ENCODE measurements around the gene MUC13.

MUC13 gene

GRCh38 chr3:124935794-124936542 lies 1.4 kb upstream of the MUC13 start:
- Mint-ChIP-seq H3K27me3 (peaks cover 17 to 35% of the 10 kb centered on the region in 2 donors), H3K36me3 (ENCODE audit: insufficient read depth) (no peaks in the 10 kb centered on the region), H3K4me1 (ENCODE audit: low read depth in 2 of 2) (no peaks in the 10 kb centered on the region), H3K27ac (no peak overlapping the region), H3K4me3 (no peak overlapping the region), H3K9me3 (no peaks in the 10 kb centered on the region)
- DNase-seq: no peak
- ATAC-seq (replicated peaks): no peak

- no peaks in the 10 kb centered on the region for H3K4me1 Mint-ChIP-seq (ENCODE audit: low read depth in 2 of 2)
- no peak for ATAC-seq (replicated peaks)
- no peak for DNase-seq
- no peak overlapping the region for H3K27ac Mint-ChIP-seq
- no peaks in the 10 kb centered on the region for H3K9me3 Mint-ChIP-seq
- H3K27me3 Mint-ChIP-seq: peaks cover 17 to 38% of the 10 kb centered on the region in 2 donors
- no peaks in the 10 kb centered on the region for H3K36me3 Mint-ChIP-seq (ENCODE audit: insufficient read depth)
- H3K4me3 Mint-ChIP-seq: no peak overlapping the region
These were observed 713 bp upstream of the MUC13 start for GRCh38 chr3:124935264-124935663.

GRCh38 chr3:124928333-124929202 lies 6.0 kb downstream of the MUC13 start:
- Mint-ChIP-seq H3K4me3 (no peak overlapping the region), H3K27ac (peak overlapping the region in 1 of 2 donors; percentile 57), H3K9me3 (no peaks in the 10 kb centered on the region), H3K4me1 (ENCODE audit: low read depth in 2 of 2) (peaks cover 2 to 4% of the 10 kb centered on the region in 2 donors), H3K27me3 (peaks cover 8 to 21% of the 10 kb centered on the region in 2 donors), H3K36me3 (ENCODE audit: insufficient read depth) (no peaks in the 10 kb centered on the region)
- peak; percentile 68 for ATAC-seq (replicated peaks)
- DNase-seq: peak; percentile 55 to 56 (median 56)

GRCh38 chr3:124927574-124928045 lies 6.9 kb downstream of the MUC13 start:
- DNase-seq (no peak), ATAC-seq (replicated peaks) (no peak)
- Mint-ChIP-seq H3K27me3 (peaks cover 6 to 19% of the 10 kb centered on the region in 2 donors), H3K4me3 (no peak overlapping the region), H3K27ac (no peak overlapping the region), H3K9me3 (no peaks in the 10 kb centered on the region), H3K4me1 (ENCODE audit: low read depth in 2 of 2) (peaks cover 2 to 4% of the 10 kb centered on the region in 2 donors), H3K36me3 (ENCODE audit: insufficient read depth) (no peaks in the 10 kb centered on the region)

- Mint-ChIP-seq H3K36me3 (ENCODE audit: insufficient read depth) (peaks cover 3% of the 10 kb centered on the region), H3K4me1 (ENCODE audit: low read depth in 2 of 2) (peaks cover 2 to 4% of the 10 kb centered on the region in 2 donors), H3K9me3 (no peaks in the 10 kb centered on the region), H3K27me3 (peaks cover 6 to 19% of the 10 kb centered on the region in 2 donors), H3K27ac (no peak overlapping the region), H3K4me3 (no peak overlapping the region)
- DNase-seq: no peak
- ATAC-seq (replicated peaks): no peak
These were observed 8.0 kb downstream of the MUC13 start for GRCh38 chr3:124926426-124927101.

- no peak for ATAC-seq (replicated peaks)
- peaks cover 2 to 4% of the 10 kb centered on the region in 2 donors for H3K4me1 Mint-ChIP-seq (ENCODE audit: low read depth in 2 of 2)
These were observed 9.8 kb downstream of the MUC13 start for GRCh38 chr3:124924741-124925140.

GRCh38 chr3:124923833-124924232 lies 10.7 kb downstream of the MUC13 start:
- Mint-ChIP-seq H3K9me3 (no peaks in the 10 kb centered on the region), H3K36me3 (ENCODE audit: insufficient read depth) (peaks cover 4% of the 10 kb centered on the region), H3K27me3 (peaks cover 8 to 25% of the 10 kb centered on the region in 2 donors), H3K27ac (no peak overlapping the region), H3K4me3 (no peak overlapping the region), H3K4me1 (ENCODE audit: low read depth in 2 of 2) (peaks cover 2 to 4% of the 10 kb centered on the region in 2 donors)
- ATAC-seq (replicated peaks) (no peak), DNase-seq (no peak)

More at GRCh38 chr3:124924741-124925140, 9.8 kb downstream of the MUC13 start:
- H3K4me3 Mint-ChIP-seq: no peak overlapping the region
- H3K27ac Mint-ChIP-seq: no peak overlapping the region
- no peak for DNase-seq
- peaks cover 4% of the 10 kb centered on the region for H3K36me3 Mint-ChIP-seq (ENCODE audit: insufficient read depth)
- no peaks in the 10 kb centered on the region for H3K9me3 Mint-ChIP-seq
- peaks cover 6 to 20% of the 10 kb centered on the region in 2 donors for H3K27me3 Mint-ChIP-seq

- no peak for ATAC-seq (replicated peaks)
- Mint-ChIP-seq H3K27ac (no peak overlapping the region), H3K36me3 (ENCODE audit: insufficient read depth) (peaks cover 6% of the 10 kb centered on the region), H3K4me1 (ENCODE audit: low read depth in 2 of 2) (no peaks in the 10 kb centered on the region), H3K4me3 (no peak overlapping the region), H3K27me3 (peaks cover 28 to 56% of the 10 kb centered on the region in 2 donors), H3K9me3 (no peaks in the 10 kb centered on the region)
- no peak for DNase-seq
These were observed 13.8 kb downstream of the MUC13 start for GRCh38 chr3:124920718-124921117.

GRCh38 chr3:124919756-124920155 lies 14.8 kb downstream of the MUC13 start:
- Mint-ChIP-seq H3K36me3 (ENCODE audit: insufficient read depth) (peaks cover 6% of the 10 kb centered on the region), H3K27ac (no peak overlapping the region), H3K9me3 (no peaks in the 10 kb centered on the region), H3K4me3 (no peak overlapping the region), H3K27me3 (peaks cover 23 to 66% of the 10 kb centered on the region in 2 donors), H3K4me1 (ENCODE audit: low read depth in 2 of 2) (no peaks in the 10 kb centered on the region)
- DNase-seq: no peak
- ATAC-seq (replicated peaks): no peak

GRCh38 chr3:124918524-124918923 lies 16.0 kb downstream of the MUC13 start:
- H3K27me3 Mint-ChIP-seq: peaks cover 23 to 68% of the 10 kb centered on the region in 2 donors

GRCh38 chr3:124916837-124917409 lies 17.6 kb downstream of the MUC13 start:
- Mint-ChIP-seq H3K9me3 (no peaks in the 10 kb centered on the region), H3K36me3 (ENCODE audit: insufficient read depth) (peaks cover 6% of the 10 kb centered on the region), H3K27ac (no peak overlapping the region), H3K27me3 (peaks cover 31 to 84% of the 10 kb centered on the region in 2 donors), H3K4me3 (no peak overlapping the region), H3K4me1 (ENCODE audit: low read depth in 2 of 2) (no peaks in the 10 kb centered on the region)
- no peak for ATAC-seq (replicated peaks)
- no peak for DNase-seq

More at GRCh38 chr3:124918524-124918923, 16.0 kb downstream of the MUC13 start:
- H3K9me3 Mint-ChIP-seq: no peaks in the 10 kb centered on the region
- no peak for DNase-seq
- no peak overlapping the region for H3K4me3 Mint-ChIP-seq
- ATAC-seq (replicated peaks): no peak
- H3K36me3 Mint-ChIP-seq (ENCODE audit: insufficient read depth): peaks cover 6% of the 10 kb centered on the region
- H3K27ac Mint-ChIP-seq: no peak overlapping the region
- H3K4me1 Mint-ChIP-seq (ENCODE audit: low read depth in 2 of 2): no peaks in the 10 kb centered on the region

GRCh38 chr3:124915254-124915653 lies 19.3 kb downstream of the MUC13 start:
- Mint-ChIP-seq H3K4me1 (ENCODE audit: low read depth in 2 of 2) (no peaks in the 10 kb centered on the region), H3K36me3 (ENCODE audit: insufficient read depth) (peaks cover 2% of the 10 kb centered on the region), H3K9me3 (no peaks in the 10 kb centered on the region), H3K4me3 (no peak overlapping the region), H3K27ac (no peak overlapping the region), H3K27me3 (peaks cover 39 to 89% of the 10 kb centered on the region in 2 donors)
- DNase-seq: no peak
- ATAC-seq (replicated peaks): no peak

- no peaks in the 10 kb centered on the region for H3K36me3 Mint-ChIP-seq (ENCODE audit: insufficient read depth)
These were observed 26.6 kb downstream of the MUC13 start for GRCh38 chr3:124907957-124908356.

More at GRCh38 chr3:124907957-124908356, 26.6 kb downstream of the MUC13 start:
- no peak for ATAC-seq (replicated peaks)
- Mint-ChIP-seq H3K4me1 (ENCODE audit: low read depth in 2 of 2) (no peaks in the 10 kb centered on the region), H3K27me3 (peaks cover 27 to 30% of the 10 kb centered on the region in 2 donors), H3K27ac (no peak overlapping the region), H3K9me3 (no peaks in the 10 kb centered on the region), H3K4me3 (no peak overlapping the region)
- DNase-seq: no peak
